ENCODE measurements around the gene UFD1. TPM values are rescaled to one million over a fixed set of nuclear protein-coding genes. Genes with fewer than 3 reads are reported as not detected.

UFD1 gene
- total RNA-seq, 2 experiments from 2014 or later, result 65.0 to 78.0 TPM

GRCh38 chr22:19506212-19506611, 27.2 kb upstream of the UFD1 start:
- DNase-seq (no peak), ATAC-seq (no peak)
- Mint-ChIP-seq H3K27ac (no peak overlapping the region), H3K27me3 (no peaks in the 10 kb centered on the region), H3K9me3 (no peaks in the 10 kb centered on the region), H3K36me3 (ENCODE audit: low read depth) (peaks cover 65% of the 10 kb centered on the region), H3K4me1 (ENCODE audit: low read depth) (peaks cover 15% of the 10 kb centered on the region), H3K4me3 (no peak overlapping the region)
- POLR2A ChIA-PET, result interaction anchor here (0.6 to 1.9 kb wide), 6 partner anchors 12 to 123 kb away, joined by 3 to 5 read pairs (median 3); no protein-coding TSS in a partner anchor
- intact Hi-C loops (cut with micrococcal nuclease), result no loop called here
- TF ChIP-seq CTCF (IDR thresholded peaks at IDR 0.05), result no peak
- CTCF ChIA-PET, result no interaction called here

GRCh38 chr22:19505735-19506126, 26.7 kb upstream of the UFD1 start:
- CTCF ChIA-PET, result no interaction called here

DNA sequence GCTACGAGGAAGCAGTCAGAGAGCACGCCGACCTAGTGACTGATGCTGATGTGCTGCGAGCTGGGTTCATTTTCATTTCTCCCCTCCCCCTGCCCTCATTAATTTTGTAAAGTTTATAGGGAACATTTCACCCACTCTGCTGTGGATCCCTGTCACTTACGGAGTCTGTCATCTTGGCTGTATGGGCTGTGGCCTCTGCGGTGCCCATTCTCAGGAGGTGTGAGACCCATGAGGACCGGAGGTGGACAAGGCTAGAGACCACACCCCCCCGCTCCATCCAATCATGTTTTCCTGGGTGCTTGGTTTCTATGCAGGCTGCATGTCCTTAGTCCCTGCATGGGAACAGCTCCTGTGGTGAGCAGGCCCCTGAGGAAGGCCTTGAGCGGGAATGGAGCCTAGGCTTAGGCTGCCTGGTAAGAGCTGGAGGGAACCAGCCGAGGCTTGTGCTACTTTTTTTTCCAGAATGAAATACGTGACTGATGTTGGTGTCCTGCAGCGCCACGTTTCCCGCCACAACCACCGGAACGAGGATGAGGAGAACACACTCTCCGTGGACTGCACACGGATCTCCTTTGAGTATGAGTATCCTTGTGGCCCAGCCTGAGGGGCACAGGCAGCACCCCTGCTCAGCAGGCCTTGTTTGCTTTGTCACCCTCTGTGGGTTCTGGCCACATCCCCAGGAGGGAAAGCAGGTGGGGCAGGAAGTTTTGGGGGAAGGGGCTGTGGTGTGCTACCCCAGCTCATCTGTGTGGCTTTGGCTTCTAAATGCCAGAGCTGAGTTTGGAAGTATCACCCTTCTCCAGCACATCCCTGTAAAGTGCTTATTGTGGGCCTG, 26.1 kb upstream of the UFD1 start:
- no peak for DNase-seq
- Mint-ChIP-seq H3K27me3 (no peaks in the 10 kb centered on the region), H3K36me3 (ENCODE audit: low read depth) (peaks cover 64% of the 10 kb centered on the region), H3K4me1 (ENCODE audit: low read depth) (peaks cover 15% of the 10 kb centered on the region), H3K4me3 (no peak overlapping the region), H3K9me3 (no peaks in the 10 kb centered on the region), H3K27ac (no peak overlapping the region)
- no peak for TF ChIP-seq CTCF (IDR thresholded peaks at IDR 0.05)
- ATAC-seq, result no peak
- ChIA-PET POLR2A (interaction anchor here (0.7 to 1.9 kb wide), 3 partner anchors 11 to 124 kb away, joined by 3 to 5 read pairs (median 3); no protein-coding TSS in a partner anchor), CTCF (no interaction called here)
- intact Hi-C loops (cut with micrococcal nuclease), result no loop called here

More at GRCh38 chr22:19505735-19506126, 26.7 kb upstream of the UFD1 start:
- intact Hi-C loops (cut with micrococcal nuclease), result no loop called here
- no peak for TF ChIP-seq CTCF (IDR thresholded peaks at IDR 0.05)
- DNase-seq (no peak), ATAC-seq (no peak)
- Mint-ChIP-seq H3K9me3 (no peaks in the 10 kb centered on the region), H3K27ac (no peak overlapping the region), H3K4me1 (ENCODE audit: low read depth) (peaks cover 15% of the 10 kb centered on the region), H3K36me3 (ENCODE audit: low read depth) (peaks cover 62% of the 10 kb centered on the region), H3K4me3 (no peak overlapping the region), H3K27me3 (no peaks in the 10 kb centered on the region)
- POLR2A ChIA-PET, result interaction anchor here (0.7 to 1.9 kb wide), 4 partner anchors 12 to 124 kb away, joined by 3 to 5 read pairs (median 3); no protein-coding TSS in a partner anchor

- peaks cover 15% of the 10 kb centered on the region for H3K4me1 Mint-ChIP-seq (ENCODE audit: low read depth)
Observed at GRCh38 chr22:19503869-19504268, 24.9 kb upstream of the UFD1 start.

More at GRCh38 chr22:19503869-19504268, 24.9 kb upstream of the UFD1 start:
- no peak for ATAC-seq
- H3K9me3 Mint-ChIP-seq, result no peaks in the 10 kb centered on the region
- intact Hi-C loops (cut with micrococcal nuclease), result no loop called here
- H3K27ac Mint-ChIP-seq, result no peak overlapping the region
- ChIA-PET CTCF (no interaction called here), POLR2A (no interaction called here)
- no peak for TF ChIP-seq CTCF (IDR thresholded peaks at IDR 0.05)
- DNase-seq, result no peak
- H3K27me3 Mint-ChIP-seq, result no peaks in the 10 kb centered on the region
- peaks cover 61% of the 10 kb centered on the region for H3K36me3 Mint-ChIP-seq (ENCODE audit: low read depth)
- no peak overlapping the region for H3K4me3 Mint-ChIP-seq

Data from activated CD8-positive, alpha-beta T cell treated with anti-CD3 and anti-CD28 coated beads for 36 hours (primary cell).